Stimulated activated CD8-positive, alpha-beta memory T cell treated with anti-CD3 and anti-CD28 coated beads, Interleukin-7, amount 100 ng/mL, for 48 hours (primary cell): ENCODE measurements around the gene LMAN2L.

Experiments used
- DNase-seq, 2 donors: peaks; one replicate each; pipeline ENCODE4 v3.0.0-alpha.2; 2020; ENCODE audit warnings: low read depth in 1 of 2; ENCODE audit errors: extremely low read depth in 1 of 2

The LMAN2L gene

GRCh38 chr2:96703021-96703751, 36.7 kb downstream of the LMAN2L start:
- no peak for DNase-seq

DNA sequence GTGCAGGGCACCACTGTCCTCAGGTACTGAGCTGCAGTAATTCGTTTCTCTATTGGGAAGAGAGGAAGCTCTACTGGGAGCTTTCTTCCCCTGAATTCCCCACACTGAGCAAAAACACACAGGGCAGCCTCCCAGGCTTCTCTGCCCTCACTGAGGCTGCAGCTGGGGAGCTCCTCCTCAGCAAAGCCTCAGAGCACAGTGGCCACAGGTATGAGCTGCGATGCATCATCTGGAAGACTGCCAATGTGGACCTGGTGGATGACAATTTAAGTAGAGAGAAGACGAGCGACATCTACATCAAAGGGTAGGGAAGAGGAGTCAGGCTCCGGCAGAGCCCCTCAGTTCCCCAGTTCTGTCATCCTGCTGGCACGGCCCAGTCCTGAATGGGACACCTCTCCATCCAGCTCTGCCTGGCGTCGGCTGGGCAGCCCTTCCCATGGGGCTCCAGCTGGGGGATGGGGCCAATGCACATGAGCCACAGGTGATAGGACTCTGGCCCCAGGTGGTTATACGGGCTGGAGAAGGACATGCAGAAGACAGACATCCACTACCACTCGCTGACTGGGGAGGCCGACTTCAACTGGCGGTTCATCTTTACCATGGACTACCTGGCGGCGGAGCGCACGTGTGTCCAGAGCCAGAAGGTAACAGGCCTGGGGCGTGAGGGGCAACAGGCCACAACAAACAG, 37.6 kb downstream of the LMAN2L start:
- DNase-seq, result no peak

DNA sequence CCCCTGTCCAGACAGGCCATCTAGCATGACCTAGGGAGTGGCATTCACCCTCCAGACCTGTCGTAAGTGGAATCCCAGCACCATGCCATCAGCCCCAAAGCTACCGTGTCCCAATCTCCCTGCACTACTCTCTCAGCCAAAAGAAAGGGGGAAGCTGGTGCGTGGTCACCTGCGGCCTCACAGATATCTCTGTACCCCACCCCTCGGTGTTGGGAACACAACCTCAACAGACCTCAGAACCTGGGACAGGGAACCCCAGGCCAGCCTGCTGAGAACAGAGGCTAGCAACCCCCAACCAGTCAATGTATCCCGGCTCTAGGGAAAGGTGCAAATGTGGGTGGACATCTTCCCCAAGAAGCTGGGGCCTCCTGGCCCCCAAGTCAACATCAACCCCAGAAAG, 38.2 kb downstream of the LMAN2L start:
- DNase-seq, result no peak

GRCh38 chr2:96700086-96700485, 39.8 kb downstream of the LMAN2L start:
- no peak for DNase-seq

DNA sequence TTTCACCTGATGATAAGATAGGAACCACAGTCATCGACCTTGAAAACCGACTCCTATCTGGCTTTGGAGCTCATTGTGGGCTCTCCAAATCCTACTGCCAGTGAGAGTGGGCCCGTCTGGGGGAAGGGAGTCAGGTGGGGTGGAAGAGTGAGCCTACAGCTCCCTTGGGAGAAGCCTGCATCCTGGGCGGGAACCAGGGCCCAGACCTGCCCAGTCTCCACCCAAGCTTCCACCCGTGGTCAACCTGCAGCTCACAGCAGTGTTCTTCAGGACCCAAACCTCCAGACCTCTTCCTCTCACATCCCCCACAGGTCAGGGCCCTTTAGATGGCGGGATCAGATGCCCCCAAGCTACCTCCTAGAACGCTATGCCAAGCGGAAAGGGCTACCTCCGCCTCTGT, 40.2 kb downstream of the LMAN2L start:
- no peak for DNase-seq

DNA sequence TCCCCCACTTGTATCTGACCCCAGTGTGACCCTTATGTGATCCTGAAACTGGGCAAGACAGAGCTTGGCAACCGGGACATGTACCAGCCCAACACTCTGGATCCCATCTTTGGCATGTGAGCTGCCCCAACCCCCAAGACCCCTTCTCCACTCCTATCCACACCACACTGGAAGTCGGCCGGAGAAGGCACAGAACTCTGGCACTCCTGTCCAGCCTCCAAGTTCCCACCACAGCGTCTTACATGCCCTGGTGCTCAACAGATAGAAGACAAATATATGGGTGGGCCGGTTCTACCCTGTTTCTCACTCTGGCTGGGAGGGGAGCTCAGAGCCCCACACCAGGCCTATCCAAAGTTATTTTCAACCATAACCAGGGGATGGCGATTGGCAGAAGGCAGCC, 40.8 kb downstream of the LMAN2L start:
- no peak for DNase-seq

GRCh38 chr2:96698221-96698861, 41.5 kb downstream of the LMAN2L start:
- no peak for DNase-seq

- no peak for DNase-seq
Measured at GRCh38 chr2:96697476-96697875, 42.4 kb downstream of the LMAN2L start.

GRCh38 chr2:96695602-96696001, 44.3 kb downstream of the LMAN2L start:
- no peak for DNase-seq

DNA sequence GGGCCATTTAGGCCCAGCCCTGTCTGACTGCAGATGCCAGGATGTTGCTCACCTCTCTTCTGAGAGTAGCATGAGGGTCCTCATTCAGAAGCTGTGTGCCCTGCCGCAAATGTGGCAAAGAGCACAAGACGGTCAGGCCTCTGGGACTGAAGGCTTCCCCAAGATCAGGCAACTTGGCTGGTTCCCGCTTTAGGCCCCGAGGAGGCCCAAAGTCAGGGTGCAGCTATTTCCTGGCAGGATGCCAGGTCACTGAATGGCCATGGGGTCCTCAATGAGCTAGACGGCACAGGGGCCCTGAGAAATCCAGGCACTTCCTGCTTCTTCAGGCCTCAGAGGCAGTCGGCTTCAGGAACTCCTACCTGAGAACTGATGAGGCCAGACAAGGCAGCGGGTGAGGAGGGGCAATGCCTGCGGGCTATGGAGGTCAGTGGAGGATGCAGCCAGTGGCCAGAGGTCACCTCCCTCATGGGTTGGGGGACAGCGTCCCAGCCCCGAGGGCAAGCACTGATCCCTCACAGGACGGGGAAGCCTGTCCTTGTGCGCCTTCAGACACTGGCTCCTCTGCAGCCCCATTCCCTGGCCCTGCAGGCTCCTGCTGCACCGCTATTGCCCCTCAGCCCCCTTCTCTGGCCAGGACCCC, 44.9 kb downstream of the LMAN2L start:
- no peak for DNase-seq

- no peak for DNase-seq
Measured at GRCh38 chr2:96694279-96694678, 45.6 kb downstream of the LMAN2L start.

- DNase-seq, result no peak
Measured at GRCh38 chr2:96693286-96694200, 46.3 kb downstream of the LMAN2L start.

- no peak for DNase-seq
Measured at GRCh38 chr2:96692094-96692971, 47.5 kb downstream of the LMAN2L start.

DNA sequence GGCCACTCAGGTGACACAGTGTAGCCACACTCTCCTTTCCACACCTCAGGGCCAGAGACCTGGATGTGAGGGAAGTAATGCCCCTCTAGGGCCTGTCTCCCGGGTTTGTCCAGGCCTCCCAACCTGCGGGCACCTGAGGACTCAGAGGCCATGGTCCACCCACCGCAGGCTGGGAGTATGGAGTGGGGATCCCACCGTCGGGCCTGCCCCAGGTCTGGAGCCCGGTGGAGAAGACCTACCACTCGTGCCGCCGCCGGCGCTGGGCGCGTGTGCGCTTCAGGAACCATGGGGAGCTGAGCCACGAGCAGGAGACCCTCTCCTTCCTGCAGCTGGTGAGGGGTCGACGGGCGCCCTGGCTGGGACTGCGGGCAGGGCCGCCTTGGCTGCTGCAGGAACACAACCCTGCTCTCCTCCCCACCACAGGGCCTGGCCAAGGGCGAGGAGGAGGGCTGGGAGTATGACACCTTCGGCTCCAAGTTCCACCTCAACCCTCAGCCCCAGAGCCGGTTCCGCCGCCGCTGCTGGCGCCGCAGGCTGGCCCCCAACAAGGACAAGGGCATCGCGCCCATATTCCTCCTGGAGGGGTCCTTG, 48.7 kb downstream of the LMAN2L start:
- DNase-seq, result no peak

GRCh38 chr2:96690306-96691021, 49.4 kb downstream of the LMAN2L start:
- DNase-seq, result no peak

DNA sequence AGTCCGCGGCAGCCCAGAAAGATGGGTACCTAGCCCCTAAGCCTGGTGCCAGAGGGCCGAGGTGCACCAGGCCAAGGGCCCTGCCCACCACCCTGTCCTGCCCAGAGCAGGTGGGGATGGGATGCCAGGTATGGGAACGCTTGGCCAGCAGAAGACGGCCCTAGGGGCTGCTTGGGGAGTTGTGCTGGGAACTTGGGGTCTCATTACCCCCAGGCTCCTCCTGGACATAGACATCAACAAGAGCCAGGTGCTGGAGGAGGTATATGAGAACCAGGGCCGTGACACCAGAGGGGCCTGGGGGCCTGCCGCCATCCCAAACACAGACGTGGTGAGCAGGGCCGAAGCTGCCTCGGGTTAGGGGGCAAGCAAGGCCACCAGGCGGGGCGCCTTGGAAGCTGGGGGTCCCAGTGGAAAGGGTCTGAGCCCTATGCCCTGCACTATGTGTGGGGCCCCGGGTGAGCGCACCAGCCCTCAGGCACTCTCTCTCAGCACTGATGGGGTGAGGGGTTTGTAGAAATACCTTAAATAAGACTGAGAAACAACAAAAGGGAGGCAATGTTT, 50.4 kb downstream of the LMAN2L start:
- no peak for DNase-seq

GRCh38 chr2:96688649-96689430, 51.0 kb downstream of the LMAN2L start:
- DNase-seq, result no peak
